ENCODE results near the gene LRP11.
"Not testable (repeated sequence)": the region's sequence is repeated elsewhere in the genome, so short reads cannot be mapped to it uniquely, and the experiment has no call there.

LRP11 gene

GRCh38 chr6:149846321-149846720 is 17.8 kb downstream of the LRP11 start:
- no peak for DNase-seq

DNA sequence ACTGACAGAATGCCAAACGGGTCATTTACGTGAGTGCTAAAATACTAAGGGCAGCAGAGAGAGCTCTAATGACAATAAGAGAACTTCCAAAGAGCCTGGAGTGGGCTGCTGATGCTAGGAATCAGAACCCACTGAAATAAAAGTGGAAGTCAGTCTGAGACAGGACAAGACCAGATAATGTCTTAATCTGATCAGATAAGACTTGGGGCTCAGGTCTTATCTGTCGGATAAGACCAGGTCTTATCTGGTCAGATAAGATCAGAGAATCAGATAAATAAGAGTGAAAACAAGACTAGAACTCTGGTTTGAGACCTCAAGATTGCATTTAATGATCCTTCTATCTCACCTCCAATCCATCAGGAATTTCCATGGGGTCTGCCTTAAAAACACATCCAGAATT is 18.6 kb downstream of the LRP11 start:
- no peak for DNase-seq

DNA sequence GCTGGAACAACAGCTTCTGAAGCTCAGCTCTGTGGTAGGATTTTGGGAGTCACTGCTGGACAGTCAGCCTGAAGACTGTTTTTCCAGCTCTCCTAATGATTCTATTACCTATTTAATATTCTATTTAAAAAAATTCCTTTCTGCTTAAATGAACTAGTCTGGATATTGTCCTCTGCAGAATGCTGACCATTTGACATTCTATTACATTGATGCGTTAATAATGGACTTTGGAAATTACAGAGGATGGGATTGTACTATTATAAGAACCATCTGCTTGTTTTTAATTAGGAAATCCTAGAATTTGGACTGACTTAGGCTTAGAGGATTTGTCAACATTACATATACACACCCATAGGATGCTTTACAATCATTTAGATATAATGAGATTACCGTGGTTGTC is 19.7 kb downstream of the LRP11 start:
- DNase-seq, result no peak

DNA sequence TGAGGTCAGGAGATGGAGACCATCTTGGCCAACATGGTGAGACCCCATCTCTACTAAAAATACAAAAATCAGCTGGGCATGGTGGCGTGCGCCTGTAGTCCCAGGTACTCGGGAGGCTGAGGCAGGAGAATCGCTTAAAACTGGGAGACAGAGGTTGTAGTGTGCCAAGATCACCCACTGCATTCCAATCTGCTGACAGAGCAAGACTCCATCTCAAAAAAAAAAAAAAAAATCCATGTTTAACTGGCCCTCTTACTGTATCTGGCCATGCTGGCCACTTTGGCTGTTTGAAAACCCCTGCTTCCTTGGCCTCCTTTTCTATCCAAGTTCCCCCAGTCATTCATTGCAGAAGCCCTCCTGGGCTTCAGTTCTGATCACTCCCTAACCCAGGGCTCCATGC is 20.1 kb downstream of the LRP11 start:
- not testable (repeated sequence) for DNase-seq

DNA sequence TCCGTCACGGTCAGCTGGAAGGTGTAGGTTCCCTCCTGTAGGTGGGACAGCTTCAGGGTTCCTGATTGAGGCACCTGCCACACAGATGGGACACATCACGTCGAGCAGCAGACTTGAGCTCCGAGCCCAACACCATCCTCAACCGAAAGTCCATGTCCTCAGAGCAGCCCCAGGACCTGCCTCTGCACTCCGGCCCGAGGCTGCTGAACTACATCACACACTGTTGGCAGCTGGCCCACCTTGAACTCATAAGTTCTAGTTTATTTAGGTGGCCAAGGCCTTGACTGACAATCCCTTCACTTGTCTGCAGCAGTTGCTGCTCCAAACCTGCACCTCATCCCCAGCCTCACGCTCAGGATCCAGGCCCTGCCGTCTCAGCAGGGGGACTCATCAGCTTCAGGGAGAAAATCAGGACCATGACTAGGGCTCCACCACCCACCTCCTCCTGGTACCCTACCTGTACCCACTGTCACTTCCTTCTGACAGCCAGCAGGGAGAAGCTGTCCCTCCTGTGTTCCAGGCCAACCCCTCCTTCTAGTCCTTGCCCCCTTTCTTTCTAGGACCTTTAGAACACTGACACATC is 21.0 kb downstream of the LRP11 start:
- DNase-seq, result no peak

DNA sequence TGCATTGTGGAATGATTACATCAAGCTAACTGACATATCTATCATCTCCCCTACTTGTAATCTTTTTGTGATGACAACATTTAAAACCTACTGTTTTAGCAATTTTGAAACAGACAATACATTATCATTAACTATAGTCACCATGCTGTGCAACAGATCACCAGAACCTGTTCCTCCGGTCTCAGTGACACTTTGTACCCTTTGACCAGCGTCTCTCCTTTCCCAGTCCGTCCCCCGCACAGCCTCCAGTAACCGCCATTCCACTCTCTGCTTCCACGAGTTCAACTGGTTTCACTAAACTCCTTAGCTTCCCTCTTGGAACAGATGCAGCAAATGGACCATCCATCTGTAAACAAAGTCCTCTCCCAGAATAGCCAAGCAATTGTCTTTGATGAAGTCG is 21.8 kb downstream of the LRP11 start:
- DNase-seq, result no peak

DNA sequence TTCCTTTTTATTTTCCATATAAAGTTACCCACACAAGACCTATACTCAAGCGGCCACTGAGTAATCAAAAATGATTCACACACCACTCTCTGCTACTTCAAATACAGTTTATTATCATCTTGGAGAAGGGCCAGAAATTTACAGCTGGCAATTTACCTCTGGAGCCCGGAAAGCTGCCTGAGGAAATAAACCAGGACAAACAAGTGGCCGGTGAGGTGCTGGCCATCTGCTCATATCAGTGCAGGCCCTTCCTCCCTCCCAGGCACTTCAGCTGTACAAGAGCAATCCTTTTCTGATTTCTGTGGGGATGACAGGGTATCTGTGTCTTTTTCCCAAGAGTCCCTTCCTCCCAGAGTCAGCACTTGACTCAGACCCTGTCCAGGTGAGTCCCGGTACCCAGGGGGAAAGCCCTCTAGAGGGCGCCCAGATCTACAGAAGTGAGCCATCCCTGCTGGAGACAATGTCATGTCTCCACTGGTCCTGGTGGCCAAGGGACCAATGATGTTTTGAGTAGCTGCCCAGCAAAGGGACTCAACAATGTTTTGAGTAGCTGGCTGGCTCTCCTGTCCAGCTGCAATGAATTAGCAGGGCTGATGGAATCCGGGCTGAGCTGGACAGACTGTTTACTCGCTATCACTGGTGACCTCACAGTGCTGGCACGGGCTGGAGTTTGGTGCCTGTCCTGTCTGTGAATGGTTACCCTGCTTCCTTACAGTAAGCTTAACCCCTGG is 23.6 kb downstream of the LRP11 start:
- DNase-seq, result peak in 2 of 5 donors; percentile 20 to 43

GRCh38 chr6:149834513-149835481 is 29.4 kb downstream of the LRP11 start:
- peak; percentile 34 to 71 (median 57) for DNase-seq

- no peak for DNase-seq
These were observed 30.5 kb downstream of the LRP11 start for GRCh38 chr6:149833651-149834050.

DNA sequence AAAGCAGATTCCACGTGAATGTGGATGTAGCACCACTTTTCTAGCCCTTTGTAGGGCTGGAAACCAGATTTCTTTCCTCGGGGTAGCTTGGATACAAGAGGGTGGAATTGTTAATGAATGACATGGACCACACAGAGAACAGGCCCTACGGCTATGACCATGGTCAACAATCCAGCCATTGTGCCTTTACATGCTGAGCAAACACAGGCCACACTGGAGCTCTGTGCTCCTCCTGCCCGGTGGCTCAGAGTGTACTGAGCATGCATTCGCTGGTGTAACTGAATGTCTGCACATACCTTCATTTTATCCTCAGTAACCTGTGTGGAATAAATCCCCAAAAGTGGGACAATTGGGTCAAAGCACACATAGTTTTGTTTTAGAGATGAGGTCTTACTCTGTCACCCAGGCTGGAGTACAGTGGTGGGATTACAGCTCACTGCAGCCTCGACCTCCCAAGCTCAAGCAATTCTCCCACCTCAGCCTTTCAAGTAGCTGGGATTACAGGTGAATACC is 32.8 kb downstream of the LRP11 start:
- no peak for DNase-seq

DNA sequence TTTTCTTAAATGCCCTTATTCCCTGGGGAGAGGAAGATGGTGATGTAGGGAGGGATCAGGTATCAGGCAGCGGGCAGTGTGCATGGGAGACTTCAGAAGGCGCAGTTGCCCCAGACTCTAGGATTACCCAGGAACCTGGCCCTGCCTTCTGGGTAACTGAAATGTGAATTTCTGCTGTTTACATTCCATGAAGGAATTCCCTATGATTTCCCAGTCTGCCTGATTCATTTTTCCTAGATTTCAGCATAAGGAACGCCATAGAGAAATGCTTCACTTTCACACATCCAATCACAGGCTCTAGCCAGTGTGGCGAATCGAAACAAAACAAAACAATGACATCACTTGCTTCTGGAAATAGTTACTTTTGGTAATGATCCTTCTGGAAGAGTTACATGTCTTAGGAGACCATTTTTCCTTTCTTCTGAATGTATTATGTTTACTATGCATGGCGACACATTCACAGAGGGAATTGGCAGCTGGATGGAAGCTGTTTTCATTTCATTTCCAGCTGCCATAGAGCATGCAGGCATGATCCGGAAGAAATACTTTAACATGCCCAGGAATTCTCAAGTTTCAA is 33.3 kb downstream of the LRP11 start:
- no peak for DNase-seq

- no peak for DNase-seq
These were observed 38.9 kb downstream of the LRP11 start for GRCh38 chr6:149825292-149825691.

DNA sequence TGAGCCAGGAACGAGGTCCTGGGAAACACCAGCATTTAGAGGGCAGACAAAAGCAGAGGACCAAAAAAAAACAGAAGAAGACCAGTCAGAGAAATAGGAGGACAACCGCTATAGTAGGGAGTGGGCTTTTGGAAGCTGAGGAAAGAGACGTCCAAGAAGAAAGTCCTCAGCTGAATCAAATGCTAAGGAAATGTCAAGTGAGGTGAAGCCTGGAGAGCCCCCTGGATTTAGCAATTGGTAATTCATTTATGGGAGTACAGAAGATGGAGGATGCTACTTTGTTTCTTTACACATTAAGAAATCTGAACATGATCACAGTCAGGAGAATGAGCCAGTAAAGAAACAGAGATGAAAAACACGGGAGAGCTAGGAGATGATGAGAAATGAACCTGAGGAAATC is 41.1 kb downstream of the LRP11 start:
- no peak for DNase-seq

- no peak for DNase-seq
These were observed 42.7 kb downstream of the LRP11 start for GRCh38 chr6:149821492-149821891.

DNA sequence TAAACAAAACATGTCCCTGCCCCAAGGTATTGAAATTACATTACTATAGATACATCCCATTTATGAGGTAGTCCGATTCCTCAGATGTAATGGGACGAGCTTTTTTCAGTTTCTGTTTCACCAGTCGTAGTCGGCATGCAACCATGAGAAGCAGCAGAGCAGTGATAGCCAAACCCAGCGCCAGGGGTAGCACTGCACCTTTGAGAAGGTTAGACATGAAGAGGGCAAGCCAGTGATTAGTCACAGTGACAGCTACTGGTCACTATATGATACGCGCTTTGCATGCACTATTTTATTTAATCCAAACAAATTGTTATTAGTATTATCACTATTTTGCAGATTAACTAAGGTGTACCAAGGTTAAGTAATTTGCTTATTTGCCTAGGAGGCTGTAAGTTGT is 43.7 kb downstream of the LRP11 start:
- no peak for DNase-seq

DNA sequence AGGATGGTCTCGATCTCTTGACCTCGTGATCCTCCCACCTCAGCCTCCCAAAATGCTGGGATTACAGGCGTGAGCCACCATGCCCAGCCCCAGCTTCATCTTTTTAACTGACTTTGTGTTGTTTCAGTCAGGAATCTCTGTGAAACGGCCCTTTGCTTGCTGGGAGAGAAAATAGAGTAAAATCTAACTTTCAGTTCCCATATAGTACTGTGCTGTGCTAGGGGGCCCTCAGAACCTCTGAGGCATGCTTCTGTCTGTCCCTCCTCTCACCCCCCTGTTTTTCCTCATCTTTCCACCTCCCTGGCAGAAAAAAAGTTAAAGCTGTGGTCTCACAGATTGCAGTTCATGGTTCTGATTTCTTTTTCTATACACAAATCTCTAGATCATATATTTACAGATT is 48.4 kb downstream of the LRP11 start:
- no peak for DNase-seq

DNA sequence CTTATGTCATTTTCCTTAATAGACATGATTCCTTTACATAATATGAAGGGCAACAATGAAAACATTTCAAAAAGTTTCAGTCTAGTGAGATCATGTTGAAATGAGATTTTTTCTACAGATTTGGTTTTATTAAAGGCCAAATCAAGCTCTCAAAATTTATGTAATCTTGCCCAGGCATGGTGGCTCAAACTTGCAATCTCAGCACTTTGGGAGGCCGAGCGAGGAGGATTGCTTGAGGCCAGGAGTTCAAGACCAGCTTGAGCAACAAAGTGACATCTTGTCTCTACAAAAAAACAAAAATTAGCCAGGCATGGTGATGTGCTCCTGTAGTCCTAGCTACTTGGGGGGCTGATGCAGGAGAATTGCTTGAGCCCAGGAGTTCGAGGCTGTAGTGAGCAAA is 50.8 kb downstream of the LRP11 start:
- DNase-seq, result no peak

- DNase-seq, result no peak
These were observed 54.4 kb downstream of the LRP11 start for GRCh38 chr6:149809798-149810197.

DNA sequence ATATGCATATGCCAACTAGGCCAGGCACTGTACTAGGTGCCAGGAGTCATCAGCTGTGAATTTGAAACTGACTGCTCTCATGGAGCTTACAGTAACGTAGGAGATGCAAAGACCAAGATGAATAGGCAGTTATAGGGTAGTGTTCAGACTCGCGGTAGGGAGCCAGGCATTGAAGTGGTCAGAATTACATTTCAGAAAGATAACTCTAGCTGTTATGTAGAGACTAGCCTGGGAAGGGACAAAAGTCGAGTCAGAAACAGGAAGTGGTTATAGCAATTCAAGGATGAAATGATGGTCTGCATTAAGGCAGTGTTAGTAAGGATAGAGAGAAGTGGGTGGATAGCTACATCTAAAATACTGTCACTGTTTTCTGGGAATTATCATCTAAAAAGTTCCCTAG is 58.0 kb downstream of the LRP11 start:
- peak in 1 of 5 donors; percentile 9 for DNase-seq

DNA sequence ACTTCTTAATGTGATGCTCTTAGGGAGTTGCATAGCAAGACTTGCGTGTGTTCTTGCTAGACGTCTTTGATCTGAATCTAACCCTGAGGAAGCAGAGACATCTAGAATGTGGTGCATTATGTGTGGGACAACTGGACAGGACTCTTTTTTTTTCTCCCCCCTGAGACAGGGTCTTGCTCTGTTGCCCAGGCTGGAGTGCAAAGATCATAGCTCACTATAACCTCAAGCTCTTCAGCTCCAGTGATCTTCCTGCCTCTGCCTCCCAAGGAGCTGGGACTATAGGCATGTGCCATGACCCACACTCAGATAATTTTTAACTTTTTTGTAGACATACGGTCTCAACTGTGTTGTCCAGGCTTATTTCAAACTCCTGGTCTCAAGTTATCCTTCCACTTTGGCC is 80.6 kb downstream of the LRP11 start:
- DNase-seq, result no peak

- DNase-seq, result no peak
These were observed 81.8 kb downstream of the LRP11 start for GRCh38 chr6:149782337-149782736.

GRCh38 chr6:149781715-149782114 is 82.4 kb downstream of the LRP11 start:
- no peak for DNase-seq

DNA sequence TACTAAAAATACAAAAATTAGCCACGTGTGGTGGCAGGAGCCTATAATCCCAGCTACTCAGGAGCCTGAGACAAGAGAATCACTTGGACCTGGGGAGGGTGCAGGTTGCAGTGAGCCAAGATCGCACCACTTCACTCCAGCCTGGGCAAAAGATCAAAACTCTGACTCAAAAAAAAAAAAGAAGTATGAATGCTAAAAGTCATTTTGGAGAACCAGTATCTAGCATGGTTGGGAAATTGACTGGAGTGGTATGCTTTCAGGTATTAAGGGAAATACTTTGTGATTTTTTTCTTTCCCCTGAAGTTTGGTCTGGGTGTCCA is 84.6 kb downstream of the LRP11 start:
- no peak for DNase-seq

All from T-helper 1 cell (primary cell).